ENCODE measurements around the gene PRC1.

PRC1 gene

GRCh38 chr15:90947577-90948357, 46.6 kb downstream of the PRC1 start:
- H3K9me3 ChIP-seq (ENCODE audit: control extremely low read depth in 1 of 5, control insufficient read depth in 4 of 5, insufficient read depth in 2 of 5, low read depth in 1 of 5, low read length in 4 of 5): no peaks in the 10 kb centered on the region
- CTCF ChIA-PET: interaction anchor here (1.0 to 4.7 kb wide), 3 partner anchors 9 to 12 kb away, joined by 3 to 62 read pairs (median 11); partner anchors contain the start of genes HDDC3 and UNC45A
- DNase-seq: no peak
- WGBS (ENCODE audit: insufficient coverage): 88% methylated on average over 13 of the region's 18 CpGs
- POLR2A ChIA-PET: interaction anchor here (1.0 kb wide), 1 partner anchor 8 kb away, joined by 3 read pairs; no protein-coding TSS in a partner anchor
- H3K36me3 ChIP-seq (ENCODE audit: control insufficient read depth in 4 of 4, insufficient read depth in 4 of 4, low read length in 3 of 4): peaks cover 14 to 81% (median 55%) of the 10 kb centered on the region in 4 experiments
- H3K4me1 ChIP-seq (ENCODE audit: control extremely low read depth in 1 of 4, control insufficient read depth in 4 of 4, insufficient read depth in 4 of 4, low read length in 3 of 4): peaks cover 0 to 15% (median 11%) of the 10 kb centered on the region in 4 experiments
- H3K4me3 ChIP-seq (ENCODE audit: control insufficient read depth in 1 of 7, extremely low read depth in 1 of 7, insufficient read depth in 4 of 7, low read depth in 2 of 7, low read length in 6 of 7): no peak overlapping the region
- no peak overlapping the region for H3K27ac ChIP-seq (ENCODE audit: insufficient read depth in 1 of 2, low read depth in 1 of 2, low read length in 2 of 2, poor library complexity in 1 of 2, severe bottlenecking in 2 of 2)
- no peaks in the 10 kb centered on the region for H3K27me3 ChIP-seq (replicated peaks in 2 of 5; ENCODE audit: control insufficient read depth in 4 of 5, insufficient read depth in 5 of 5, low read length in 4 of 5)

GRCh38 chr15:90946941-90947576, 47.3 kb downstream of the PRC1 start:
- ChIA-PET CTCF (interaction anchor here (2.1 to 4.7 kb wide), 2 partner anchors 10 to 12 kb away, joined by 11 to 62 read pairs; partner anchors contain the start of genes HDDC3 and UNC45A), POLR2A (no interaction called here)
- WGBS (ENCODE audit: insufficient coverage): 99% methylated on average over 7 of the region's 8 CpGs
- Histone ChIP-seq H3K36me3 (ENCODE audit: control insufficient read depth in 4 of 4, insufficient read depth in 4 of 4, low read length in 3 of 4) (peaks cover 14 to 82% (median 60%) of the 10 kb centered on the region in 4 experiments), H3K4me1 (ENCODE audit: control extremely low read depth in 1 of 4, control insufficient read depth in 4 of 4, insufficient read depth in 4 of 4, low read length in 3 of 4) (peaks cover 0 to 15% (median 11%) of the 10 kb centered on the region in 4 experiments), H3K9me3 (ENCODE audit: control extremely low read depth in 1 of 5, control insufficient read depth in 4 of 5, insufficient read depth in 2 of 5, low read depth in 1 of 5, low read length in 4 of 5) (no peaks in the 10 kb centered on the region), H3K4me3 (ENCODE audit: control insufficient read depth in 1 of 7, extremely low read depth in 1 of 7, insufficient read depth in 4 of 7, low read depth in 2 of 7, low read length in 6 of 7) (no peak overlapping the region), H3K27ac (ENCODE audit: insufficient read depth in 1 of 2, low read depth in 1 of 2, low read length in 2 of 2, poor library complexity in 1 of 2, severe bottlenecking in 2 of 2) (no peak overlapping the region), H3K27me3 (replicated peaks in 2 of 5; ENCODE audit: control insufficient read depth in 4 of 5, insufficient read depth in 5 of 5, low read length in 4 of 5) (no peaks in the 10 kb centered on the region)
- DNase-seq: no peak

DNA sequence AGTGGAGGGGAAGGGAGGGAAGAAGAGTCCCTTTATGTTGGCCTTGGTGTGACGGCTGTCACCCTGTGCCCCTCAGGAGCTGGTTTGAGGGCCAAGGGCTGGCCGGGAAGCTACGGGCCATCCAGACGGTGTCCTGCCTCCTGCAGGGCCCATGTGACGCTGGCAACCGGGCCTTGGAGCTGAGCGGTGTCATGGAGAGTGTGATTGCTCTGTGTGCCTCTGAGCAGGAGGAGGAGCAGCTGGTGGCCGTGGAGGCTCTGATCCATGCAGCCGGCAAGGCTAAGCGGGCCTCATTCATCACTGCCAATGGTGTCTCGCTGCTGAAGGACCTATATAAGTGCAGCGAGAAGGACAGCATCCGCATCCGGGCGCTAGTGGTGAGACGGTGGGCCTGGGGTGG, 47.8 kb downstream of the PRC1 start:
- 99% methylated on average over 16 of the region's 16 CpGs for WGBS (ENCODE audit: insufficient coverage)
- peaks cover 12 to 80% (median 59%) of the 10 kb centered on the region in 4 experiments for H3K36me3 ChIP-seq (ENCODE audit: control insufficient read depth in 4 of 4, insufficient read depth in 4 of 4, low read length in 3 of 4)
- POLR2A ChIA-PET: no interaction called here
- CTCF ChIA-PET: interaction anchor here (2.1 to 4.7 kb wide), 2 partner anchors 10 to 11 kb away, joined by 11 to 62 read pairs; partner anchors contain the start of genes HDDC3 and UNC45A
- peaks cover 0 to 15% (median 11%) of the 10 kb centered on the region in 4 experiments for H3K4me1 ChIP-seq (ENCODE audit: control extremely low read depth in 1 of 4, control insufficient read depth in 4 of 4, insufficient read depth in 4 of 4, low read length in 3 of 4)
- DNase-seq: no peak
- H3K27ac ChIP-seq (ENCODE audit: insufficient read depth in 1 of 2, low read depth in 1 of 2, low read length in 2 of 2, poor library complexity in 1 of 2, severe bottlenecking in 2 of 2): no peak overlapping the region
- H3K27me3 ChIP-seq (replicated peaks in 2 of 5; ENCODE audit: control insufficient read depth in 4 of 5, insufficient read depth in 5 of 5, low read length in 4 of 5): no peaks in the 10 kb centered on the region
- no peaks in the 10 kb centered on the region for H3K9me3 ChIP-seq (ENCODE audit: control extremely low read depth in 1 of 5, control insufficient read depth in 4 of 5, insufficient read depth in 2 of 5, low read depth in 1 of 5, low read length in 4 of 5)
- no peak overlapping the region for H3K4me3 ChIP-seq (ENCODE audit: control insufficient read depth in 1 of 7, extremely low read depth in 1 of 7, insufficient read depth in 4 of 7, low read depth in 2 of 7, low read length in 6 of 7)

- POLR2A ChIA-PET: no interaction called here
- H3K27me3 ChIP-seq (replicated peaks in 2 of 5; ENCODE audit: control insufficient read depth in 4 of 5, insufficient read depth in 5 of 5, low read length in 4 of 5): no peaks in the 10 kb centered on the region
These were observed 49.2 kb downstream of the PRC1 start for GRCh38 chr15:90945091-90945490.

GRCh38 chr15:90942354-90943120, 51.8 kb downstream of the PRC1 start:
- WGBS (ENCODE audit: insufficient coverage): 94% methylated on average over 8 of the region's 12 CpGs
- no peak overlapping the region for H3K27ac ChIP-seq (ENCODE audit: insufficient read depth in 1 of 2, low read depth in 1 of 2, low read length in 2 of 2, poor library complexity in 1 of 2, severe bottlenecking in 2 of 2)
- no peaks in the 10 kb centered on the region for H3K27me3 ChIP-seq (replicated peaks in 2 of 5; ENCODE audit: control insufficient read depth in 4 of 5, insufficient read depth in 5 of 5, low read length in 4 of 5)
- no peaks in the 10 kb centered on the region for H3K4me1 ChIP-seq (ENCODE audit: control extremely low read depth in 1 of 4, control insufficient read depth in 4 of 4, insufficient read depth in 4 of 4, low read length in 3 of 4)
- no peaks in the 10 kb centered on the region for H3K9me3 ChIP-seq (ENCODE audit: control extremely low read depth in 1 of 5, control insufficient read depth in 4 of 5, insufficient read depth in 2 of 5, low read depth in 1 of 5, low read length in 4 of 5)
- POLR2A ChIA-PET: no interaction called here
- no peak for DNase-seq
- CTCF ChIA-PET: interaction anchor here (0.8 to 13.1 kb wide), 4 partner anchors 8 to 43 kb away, joined by 3 to 134 read pairs (median 15); partner anchors contain the start of genes HDDC3, RCCD1 and UNC45A
- no peak overlapping the region for H3K4me3 ChIP-seq (ENCODE audit: control insufficient read depth in 1 of 7, extremely low read depth in 1 of 7, insufficient read depth in 4 of 7, low read depth in 2 of 7, low read length in 6 of 7)
- peaks cover 12 to 78% (median 58%) of the 10 kb centered on the region in 4 experiments for H3K36me3 ChIP-seq (ENCODE audit: control insufficient read depth in 4 of 4, insufficient read depth in 4 of 4, low read length in 3 of 4)

More at GRCh38 chr15:90945091-90945490, 49.2 kb downstream of the PRC1 start:
- Histone ChIP-seq H3K4me1 (ENCODE audit: control extremely low read depth in 1 of 4, control insufficient read depth in 4 of 4, insufficient read depth in 4 of 4, low read length in 3 of 4) (peaks cover 0 to 13% (median 11%) of the 10 kb centered on the region in 4 experiments), H3K4me3 (ENCODE audit: control insufficient read depth in 1 of 7, extremely low read depth in 1 of 7, insufficient read depth in 4 of 7, low read depth in 2 of 7, low read length in 6 of 7) (no peak overlapping the region), H3K9me3 (ENCODE audit: control extremely low read depth in 1 of 5, control insufficient read depth in 4 of 5, insufficient read depth in 2 of 5, low read depth in 1 of 5, low read length in 4 of 5) (no peaks in the 10 kb centered on the region), H3K36me3 (ENCODE audit: control insufficient read depth in 4 of 4, insufficient read depth in 4 of 4, low read length in 3 of 4) (peaks cover 16 to 79% (median 59%) of the 10 kb centered on the region in 4 experiments), H3K27ac (ENCODE audit: insufficient read depth in 1 of 2, low read depth in 1 of 2, low read length in 2 of 2, poor library complexity in 1 of 2, severe bottlenecking in 2 of 2) (no peak overlapping the region)
- no peak for DNase-seq
- CTCF ChIA-PET: interaction anchor here (1.4 to 4.0 kb wide), 3 partner anchors 9 to 13 kb away, joined by 5 to 24 read pairs (median 7); partner anchors contain the start of genes HDDC3, RCCD1 and UNC45A
- 98% methylated on average over 5 of the region's 7 CpGs for WGBS (ENCODE audit: insufficient coverage)

- Histone ChIP-seq H3K36me3 (ENCODE audit: control insufficient read depth in 4 of 4, insufficient read depth in 4 of 4, low read length in 3 of 4) (peaks cover 19 to 71% (median 50%) of the 10 kb centered on the region in 4 experiments), H3K4me1 (ENCODE audit: control extremely low read depth in 1 of 4, control insufficient read depth in 4 of 4, insufficient read depth in 4 of 4, low read length in 3 of 4) (peaks cover 0 to 11% (median 7%) of the 10 kb centered on the region in 4 experiments), H3K9me3 (ENCODE audit: control extremely low read depth in 1 of 5, control insufficient read depth in 4 of 5, insufficient read depth in 2 of 5, low read depth in 1 of 5, low read length in 4 of 5) (no peaks in the 10 kb centered on the region), H3K4me3 (ENCODE audit: control insufficient read depth in 1 of 7, extremely low read depth in 1 of 7, insufficient read depth in 4 of 7, low read depth in 2 of 7, low read length in 6 of 7) (no peak overlapping the region), H3K27ac (ENCODE audit: insufficient read depth in 1 of 2, low read depth in 1 of 2, low read length in 2 of 2, poor library complexity in 1 of 2, severe bottlenecking in 2 of 2) (no peak overlapping the region), H3K27me3 (replicated peaks in 2 of 5; ENCODE audit: control insufficient read depth in 4 of 5, insufficient read depth in 5 of 5, low read length in 4 of 5) (no peaks in the 10 kb centered on the region)
- 100% methylated on average over 2 of the region's 4 CpGs for WGBS (ENCODE audit: insufficient coverage)
- DNase-seq: no peak
- ChIA-PET POLR2A (no interaction called here), CTCF (interaction anchor here (2.0 to 13.1 kb wide), 2 partner anchors 9 to 16 kb away, joined by 5 to 134 read pairs; partner anchors contain the start of gene RCCD1)
These were observed 53.3 kb downstream of the PRC1 start for GRCh38 chr15:90941038-90941437.
